Embryonic facial prominence (tissue), 1 donor: ENCODE data around the gene JAZF1.
A peak's percentile ranks its signal among the peaks of the same experiment; 100 is the strongest.

ENCODE experiments used
- DNase-seq: peaks from one replicate; pipeline ENCODE4 v3.0.0-alpha.2; 2016; ENCODE audit errors: extremely low spot score

The JAZF1 gene

DNA sequence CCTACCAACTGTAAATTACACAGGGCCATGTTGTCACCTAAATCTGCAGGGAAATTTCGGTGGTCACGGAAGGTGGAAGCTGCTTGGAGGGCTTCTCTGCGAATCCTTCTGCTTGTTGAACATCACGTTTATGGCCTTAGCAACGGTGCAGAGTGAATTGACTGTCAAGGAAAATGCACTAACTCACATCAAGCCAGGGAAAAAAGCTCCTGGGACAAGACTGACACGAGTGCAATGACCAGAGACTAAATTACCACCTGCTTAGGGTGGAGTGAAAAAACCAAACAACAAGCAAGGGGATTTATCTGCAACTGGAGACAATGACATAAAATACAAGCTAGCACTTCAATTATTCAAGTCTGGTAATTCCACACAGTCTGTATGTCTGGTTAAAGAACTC, 211.2 kb downstream of the JAZF1 start:
- DNase-seq: no peak

DNA sequence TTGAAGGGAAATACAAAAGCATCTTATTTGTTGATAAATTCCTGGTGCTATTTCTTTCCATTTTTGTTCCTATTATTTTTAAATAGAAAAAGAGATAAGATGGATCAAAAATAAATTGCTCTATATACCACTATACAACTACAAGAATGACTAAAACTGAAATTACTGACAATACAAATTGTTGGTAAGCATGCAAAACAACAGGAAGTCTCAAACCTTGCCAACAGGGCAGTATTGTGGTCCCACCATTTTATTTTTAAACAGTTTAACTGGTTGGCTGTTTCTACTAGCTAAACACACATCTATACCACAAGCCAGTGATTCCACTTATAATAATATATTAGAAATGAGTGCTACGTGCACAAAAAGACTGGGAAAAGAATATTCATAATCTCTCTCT, 213.0 kb downstream of the JAZF1 start:
- DNase-seq: no peak

DNA sequence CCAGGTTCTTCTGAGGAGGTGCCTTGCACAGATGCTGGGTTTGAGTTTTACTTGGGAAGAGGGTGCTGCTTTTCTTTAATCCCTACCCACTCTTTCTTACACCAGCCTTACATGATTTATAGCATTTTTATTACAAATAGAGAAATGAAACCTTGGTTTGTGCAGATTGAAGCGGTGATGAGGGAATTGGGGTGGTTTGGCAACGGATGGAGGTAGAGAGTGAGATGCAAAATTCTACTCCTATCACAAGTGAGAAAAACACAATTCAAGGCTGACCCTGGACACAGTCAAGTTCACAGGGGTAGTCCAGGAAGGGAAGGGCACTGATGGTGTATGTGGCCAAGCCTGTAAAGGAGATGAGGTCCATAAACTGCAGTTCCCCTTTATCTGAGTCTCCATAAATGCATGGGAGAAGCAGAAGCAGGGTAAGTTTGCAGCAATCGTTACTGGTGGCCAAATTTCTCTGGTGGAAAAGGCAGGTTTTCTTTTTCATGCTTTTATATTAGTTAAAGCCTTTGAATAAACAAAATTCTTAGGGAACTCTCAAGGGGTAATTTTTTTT, 214.3 kb downstream of the JAZF1 start:
- no peak for DNase-seq

DNA sequence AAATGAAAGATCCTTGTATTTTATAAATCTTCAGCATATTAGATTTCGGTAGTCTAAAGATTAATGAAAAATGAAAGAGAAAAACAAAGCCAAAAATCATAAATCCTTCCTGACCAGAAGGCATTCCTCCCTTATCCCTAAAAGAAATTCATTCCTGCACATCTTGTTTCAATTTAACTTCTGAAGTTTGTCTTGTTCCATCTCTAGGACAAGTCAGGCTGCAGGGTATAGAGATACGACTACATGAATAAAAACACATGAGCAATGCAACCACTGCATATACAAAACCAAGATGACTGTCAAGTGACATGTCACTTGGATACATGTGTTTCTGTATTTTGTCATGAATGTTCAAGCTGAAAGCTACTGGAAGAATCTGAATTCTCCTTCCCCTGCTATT, 214.9 kb downstream of the JAZF1 start:
- no peak for DNase-seq

DNA sequence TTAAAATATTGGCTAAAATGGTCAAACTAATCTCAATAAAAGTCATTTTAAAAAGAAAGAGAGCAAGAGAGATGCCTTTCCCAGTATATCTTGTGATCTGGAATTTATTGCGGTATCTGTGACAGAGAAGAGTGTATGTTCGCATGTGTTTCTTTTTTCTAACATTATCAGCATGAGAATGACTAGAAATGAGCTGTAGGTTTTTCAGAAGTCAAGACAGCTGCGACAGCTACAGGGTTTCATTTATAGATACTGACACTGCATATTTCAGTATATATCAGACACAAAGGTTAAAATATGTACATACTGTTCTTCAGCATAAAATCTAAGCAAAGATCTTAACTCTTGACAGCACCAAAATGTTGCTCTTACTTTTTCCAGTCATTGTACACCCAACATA, 215.8 kb downstream of the JAZF1 start:
- no peak for DNase-seq

DNA sequence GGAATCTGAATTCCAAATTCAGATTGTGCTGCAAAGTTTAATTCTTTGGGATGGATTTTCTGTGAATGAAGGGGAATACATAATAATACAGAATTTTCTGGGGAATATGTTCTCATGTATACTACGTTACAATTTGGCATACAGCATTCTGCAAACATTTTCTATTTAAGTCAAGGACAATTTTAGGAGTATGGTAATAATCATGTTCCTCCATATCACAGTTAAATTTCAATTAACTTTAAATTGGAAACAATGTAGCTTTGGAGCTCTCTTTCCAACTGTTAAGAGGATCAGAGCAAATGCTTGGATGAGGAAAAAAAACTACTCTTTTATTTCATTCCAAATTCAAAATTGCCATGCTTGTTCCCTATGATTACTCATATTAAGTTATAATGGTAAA, 217.5 kb downstream of the JAZF1 start:
- no peak for DNase-seq

DNA sequence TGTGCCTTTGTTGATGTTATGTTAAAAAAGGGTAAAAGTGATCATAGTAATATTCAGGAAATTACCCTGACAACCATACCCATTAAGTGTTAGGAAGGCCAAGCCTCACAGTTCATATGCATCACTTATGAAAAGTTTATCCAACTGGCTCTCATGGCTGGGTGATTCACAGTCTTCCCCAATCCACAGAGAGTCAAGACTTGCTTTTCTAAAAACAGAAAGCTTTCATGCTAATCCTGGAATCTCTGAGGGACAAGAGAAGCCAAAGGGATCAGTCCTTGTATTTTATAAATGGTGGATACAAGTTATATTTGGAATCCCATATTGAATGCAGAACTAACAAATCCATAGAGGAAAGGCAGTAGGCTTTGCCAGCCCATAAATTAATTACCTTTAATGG, 218.3 kb downstream of the JAZF1 start:
- no peak for DNase-seq

DNA sequence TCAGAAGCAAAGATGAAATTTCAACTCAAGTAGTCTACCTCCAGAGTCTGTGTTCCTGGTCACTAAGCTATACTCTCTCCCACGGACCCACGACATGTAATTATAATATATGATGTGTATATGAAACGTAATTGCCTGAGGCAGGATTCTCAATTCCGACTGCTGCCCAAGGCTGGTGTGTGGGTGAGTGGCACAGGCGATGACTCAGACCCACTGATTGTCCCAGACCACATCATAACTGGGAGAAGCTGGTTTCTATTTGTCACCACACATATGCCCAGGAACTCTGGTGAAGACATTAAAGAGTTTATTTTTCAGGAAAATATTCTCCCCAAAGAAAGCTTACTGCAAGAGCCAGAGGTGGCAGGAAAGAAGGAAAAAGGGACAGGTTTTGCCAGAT, 219.3 kb downstream of the JAZF1 start:
- DNase-seq: no peak

DNA sequence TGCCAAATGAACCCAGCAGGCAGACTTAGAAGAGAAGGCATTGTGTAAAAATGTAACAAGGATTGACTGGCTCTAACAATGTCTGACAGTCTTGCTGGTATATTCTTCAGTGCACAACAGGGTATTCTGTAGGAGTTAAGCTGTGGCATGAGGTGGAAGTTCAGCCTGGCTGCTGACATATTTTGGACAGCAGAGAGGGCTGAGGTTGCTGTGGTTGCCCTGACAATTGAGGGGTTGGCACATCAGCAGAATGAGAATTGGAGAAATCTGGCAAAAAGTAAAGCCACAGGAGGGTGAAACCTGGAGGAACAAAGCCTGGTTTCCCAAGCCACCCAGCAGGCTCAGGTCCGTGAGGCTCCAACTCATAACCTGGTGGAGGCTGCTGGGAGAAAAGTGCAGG, 220.2 kb downstream of the JAZF1 start:
- no peak for DNase-seq

DNA sequence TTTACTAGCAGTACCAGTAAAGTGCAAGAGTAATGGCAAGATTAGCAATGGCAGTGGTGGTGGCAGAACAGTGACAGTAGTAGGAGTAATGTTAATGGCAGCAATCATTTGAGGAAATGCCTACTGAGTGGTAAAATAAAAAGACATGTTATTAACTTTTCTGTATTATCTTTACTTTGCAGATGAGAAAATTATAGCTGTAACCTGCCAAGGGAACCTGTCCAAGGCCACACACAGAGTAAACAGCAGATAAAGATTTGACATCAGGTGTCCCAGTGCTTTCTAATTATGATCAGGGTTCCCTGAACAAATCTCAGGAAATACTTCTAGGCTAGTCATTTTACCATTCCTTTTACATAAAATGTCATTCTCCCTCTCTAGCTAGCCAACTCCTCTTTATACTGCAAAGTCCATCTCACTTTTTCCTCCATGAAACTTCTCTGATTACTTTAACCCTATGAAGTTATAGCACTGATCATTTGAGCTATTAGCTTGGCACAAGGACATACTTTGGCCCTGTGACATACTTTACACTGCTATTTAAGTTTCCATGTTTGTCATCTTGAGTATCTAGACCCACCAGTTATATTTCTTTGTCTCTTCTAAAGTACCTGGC, 221.6 kb downstream of the JAZF1 start:
- no peak for DNase-seq

DNA sequence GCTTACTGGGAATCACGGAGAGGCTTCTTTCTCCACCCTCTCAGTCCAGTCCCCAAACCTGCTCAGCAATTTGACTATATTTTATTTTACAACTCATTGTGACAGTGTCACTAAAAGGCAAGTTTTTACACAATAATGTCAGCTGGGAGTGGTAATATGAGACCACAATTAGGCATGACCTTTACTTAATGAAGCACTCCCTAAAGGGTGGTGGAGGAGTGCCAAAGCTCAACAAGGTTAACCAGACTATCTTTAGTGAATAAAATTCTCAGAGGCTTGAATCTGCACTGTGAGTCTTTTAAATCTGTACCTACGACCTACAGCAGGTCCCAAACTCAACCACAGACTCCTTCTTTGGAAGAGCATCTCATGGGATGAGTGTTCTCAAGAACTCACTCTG, 225.0 kb downstream of the JAZF1 start:
- DNase-seq: no peak

DNA sequence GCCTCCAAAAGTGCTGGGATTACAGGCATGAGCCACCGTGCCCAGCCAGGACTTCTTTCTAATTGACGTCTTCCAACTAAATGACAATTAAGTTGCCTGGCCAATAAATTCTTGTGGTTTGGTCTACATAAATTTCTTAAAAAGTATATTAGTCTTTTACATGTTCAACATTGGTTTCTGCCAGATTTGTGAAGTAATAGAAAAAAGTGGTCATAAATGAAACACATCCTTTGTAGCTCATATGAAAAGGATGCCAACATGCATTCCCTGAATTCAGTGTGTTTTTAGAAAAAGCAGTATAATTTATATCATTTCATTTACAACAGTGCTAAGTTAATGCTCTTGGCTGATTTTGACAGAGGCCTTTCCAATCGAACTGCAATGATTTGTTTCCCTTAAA, 225.6 kb downstream of the JAZF1 start:
- no peak for DNase-seq

DNA sequence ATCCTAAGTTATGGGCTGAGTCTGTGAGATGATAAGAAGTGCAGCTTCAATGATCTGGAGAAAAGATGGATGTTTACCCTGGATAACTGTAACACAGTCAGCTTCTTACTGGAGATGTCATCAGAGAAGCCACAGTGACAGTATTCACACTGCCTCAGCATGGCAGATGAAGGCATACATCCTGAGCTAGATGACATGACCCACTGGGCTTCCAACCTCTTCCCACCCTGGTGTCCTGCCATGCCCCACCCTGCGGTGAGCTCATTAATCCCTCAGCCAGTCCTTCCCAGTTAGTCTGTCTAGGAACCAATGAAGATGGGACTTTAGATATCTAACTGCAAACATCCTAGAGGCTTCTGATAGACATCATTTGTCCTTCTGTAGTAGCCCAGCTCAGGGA, 226.8 kb downstream of the JAZF1 start:
- DNase-seq: no peak

DNA sequence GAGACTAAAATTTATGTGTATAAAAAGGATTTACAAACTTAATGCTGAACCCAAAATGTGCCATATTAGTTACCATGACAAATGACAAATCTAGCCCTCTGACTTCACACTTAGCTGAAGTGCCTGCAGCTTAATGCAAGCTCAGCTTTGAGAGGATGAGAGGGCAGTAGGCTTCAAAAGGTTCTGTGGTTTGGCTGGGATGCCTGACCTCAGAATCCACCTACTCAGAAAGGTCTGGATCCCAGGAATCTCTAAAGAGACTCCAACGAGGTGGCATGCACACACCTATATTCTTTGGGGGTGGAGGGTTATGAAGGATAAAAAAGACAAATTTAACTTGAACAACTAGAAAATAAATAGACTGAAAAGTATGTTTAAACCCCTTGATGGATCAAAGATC, 227.2 kb downstream of the JAZF1 start:
- DNase-seq: no peak

DNA sequence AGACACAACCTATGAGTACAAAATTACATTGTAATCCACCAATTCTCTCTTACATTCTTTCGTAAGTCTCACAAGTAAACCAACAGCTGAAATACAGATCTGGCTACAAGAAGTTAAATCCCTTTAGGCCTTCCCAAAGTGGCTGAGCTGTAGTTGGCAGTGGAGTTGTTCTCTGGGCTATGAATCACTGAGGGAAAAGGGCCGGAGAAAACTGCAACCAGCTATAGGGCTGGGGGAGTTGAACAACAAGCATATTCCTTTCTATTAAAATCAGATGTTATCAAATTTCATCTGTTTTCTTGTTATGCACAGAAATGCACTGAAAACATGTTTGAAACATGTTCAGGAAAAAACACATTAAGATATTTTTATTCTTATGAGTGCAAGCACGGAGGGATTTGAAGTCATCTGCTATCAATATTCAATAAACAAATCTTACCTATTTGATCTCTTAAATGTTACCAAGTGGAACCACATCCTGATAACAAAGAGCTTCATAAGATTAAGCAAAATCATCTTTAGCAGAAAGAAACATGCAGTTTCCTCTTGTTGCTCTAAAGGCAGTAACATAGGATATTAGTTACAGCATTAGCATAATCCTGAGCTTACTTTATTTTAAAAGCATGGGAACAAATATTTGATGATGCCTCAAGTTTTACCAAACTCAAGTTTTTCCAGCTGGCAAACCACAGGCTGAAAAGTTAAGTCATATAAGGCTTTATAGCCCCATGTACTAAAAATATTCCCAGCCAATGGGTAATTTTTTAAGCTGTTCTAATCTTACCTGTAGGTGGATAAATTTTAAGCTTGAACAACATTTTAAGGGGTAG, 227.9 kb downstream of the JAZF1 start:
- DNase-seq: peak; percentile 70

DNA sequence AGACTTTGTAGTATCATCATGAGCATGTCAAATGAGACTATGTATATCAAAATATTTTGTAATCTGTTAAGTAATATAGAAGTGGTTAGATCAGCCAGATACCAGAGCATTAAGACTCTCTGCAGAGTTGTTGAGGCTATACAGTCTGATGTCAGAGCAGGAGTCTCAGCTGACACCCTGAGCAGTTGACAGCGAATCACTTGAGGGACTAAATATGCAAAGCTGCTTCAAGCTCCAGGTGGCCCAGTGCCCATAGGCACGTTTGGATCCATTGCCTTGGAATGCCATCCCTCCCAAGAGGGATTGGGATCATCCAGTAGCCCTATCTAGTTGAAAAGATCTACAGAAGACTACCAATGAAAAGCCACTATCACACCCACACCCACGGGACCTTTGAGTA, 230.5 kb downstream of the JAZF1 start:
- DNase-seq: no peak

DNA sequence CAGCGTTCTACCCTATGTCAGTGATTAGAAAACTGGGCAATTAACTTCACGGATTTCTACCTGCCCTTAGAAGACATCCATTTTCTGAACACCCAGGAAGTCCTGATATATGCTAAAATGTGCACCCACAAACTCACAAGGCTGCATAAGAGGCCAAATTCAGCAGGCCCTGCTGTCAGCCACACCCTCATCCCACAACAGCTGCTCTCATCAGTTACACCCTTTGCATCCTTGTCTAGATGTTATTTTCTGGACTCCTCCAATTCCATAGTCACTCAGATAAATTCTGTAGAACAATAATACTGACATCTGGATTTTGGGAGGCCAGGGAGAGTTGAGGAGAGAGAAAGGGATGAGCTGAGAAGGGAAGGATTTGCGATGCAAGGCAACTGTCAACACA, 231.7 kb downstream of the JAZF1 start:
- no peak for DNase-seq

DNA sequence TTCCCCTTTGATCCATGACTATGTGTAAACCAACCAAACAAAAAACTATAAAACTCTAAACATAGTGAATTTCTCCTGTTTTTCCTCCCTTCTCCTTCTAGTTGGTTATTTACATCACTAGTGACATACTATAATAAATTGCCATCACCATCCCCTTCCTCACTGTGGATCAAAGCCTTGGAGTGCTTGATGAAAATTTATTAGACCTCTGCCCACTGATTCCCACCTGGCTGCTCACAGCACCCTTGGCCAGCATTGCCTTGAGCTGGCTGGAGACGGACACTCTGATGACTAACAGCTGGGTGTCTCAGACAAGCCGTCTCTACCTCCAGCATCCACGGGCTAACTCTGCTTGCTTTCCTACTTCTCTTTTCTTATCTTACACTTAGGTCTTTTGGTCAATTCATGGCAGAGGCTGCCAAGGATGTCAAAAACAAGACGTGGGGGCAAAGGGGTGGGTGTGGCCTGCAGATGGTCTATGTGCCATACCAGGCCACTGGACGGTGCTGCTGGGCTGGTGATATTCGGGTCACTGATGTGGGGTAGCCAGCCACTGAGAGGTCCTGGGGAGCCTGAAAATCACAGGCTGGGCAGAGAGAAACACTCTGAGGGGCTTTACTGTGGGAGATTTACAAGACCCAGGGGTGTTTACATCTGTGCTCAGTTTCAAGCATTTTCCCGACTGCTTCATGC, 232.9 kb downstream of the JAZF1 start:
- DNase-seq: no peak

DNA sequence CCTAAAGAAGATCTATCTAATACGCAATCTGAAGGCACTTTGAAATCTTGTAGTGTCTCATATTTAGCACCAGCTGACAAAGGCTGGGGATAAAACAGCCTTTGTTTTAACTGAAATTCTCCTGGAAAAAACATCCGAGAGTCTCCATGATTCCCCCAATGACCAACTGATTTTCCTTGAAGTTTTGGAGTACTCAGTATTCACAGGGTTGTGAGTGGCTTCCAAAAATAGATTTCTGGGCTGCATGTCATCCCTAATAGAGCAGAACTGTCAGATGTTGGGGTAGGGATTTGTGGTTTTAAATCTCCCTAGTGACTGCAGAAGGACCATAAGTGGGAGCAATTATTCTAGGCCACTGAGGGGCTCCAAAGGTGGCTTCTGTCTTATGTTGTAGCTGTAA, 234.2 kb downstream of the JAZF1 start:
- DNase-seq: no peak

DNA sequence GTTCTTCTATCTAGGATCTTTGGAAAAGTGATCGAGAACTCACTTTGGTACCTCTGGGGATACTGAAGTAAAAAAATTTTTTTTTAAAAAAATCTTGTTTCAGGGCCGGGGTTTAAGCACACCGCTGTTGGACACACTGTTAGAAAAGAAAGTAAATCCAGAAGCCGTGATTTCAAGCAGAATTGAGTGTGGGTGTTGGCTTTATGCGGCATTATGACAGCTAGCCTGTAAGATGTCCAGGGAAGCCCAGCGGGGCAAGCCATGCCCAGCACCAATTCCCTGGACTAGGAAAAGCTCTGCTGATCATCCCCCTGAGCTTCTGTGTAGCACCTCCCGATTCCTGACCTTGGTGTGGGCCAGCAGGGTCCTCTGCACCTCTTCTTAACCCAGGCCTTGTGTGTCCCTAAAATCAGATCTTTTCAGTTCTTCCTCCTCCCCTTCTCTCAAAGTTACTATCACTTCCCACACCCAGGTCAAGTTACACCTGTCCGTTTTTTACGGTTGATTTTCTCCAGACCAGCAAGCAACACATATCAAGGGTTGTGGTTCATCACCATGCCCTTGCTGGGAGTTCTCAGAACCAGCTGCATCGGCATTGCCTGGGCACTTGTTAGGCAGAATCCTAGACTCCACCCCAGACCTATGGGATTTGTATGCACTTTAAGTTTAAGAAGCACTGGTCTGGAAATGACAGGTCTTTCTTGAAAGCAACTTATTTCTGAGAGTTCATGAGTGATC, 235.4 kb downstream of the JAZF1 start:
- DNase-seq: no peak

DNA sequence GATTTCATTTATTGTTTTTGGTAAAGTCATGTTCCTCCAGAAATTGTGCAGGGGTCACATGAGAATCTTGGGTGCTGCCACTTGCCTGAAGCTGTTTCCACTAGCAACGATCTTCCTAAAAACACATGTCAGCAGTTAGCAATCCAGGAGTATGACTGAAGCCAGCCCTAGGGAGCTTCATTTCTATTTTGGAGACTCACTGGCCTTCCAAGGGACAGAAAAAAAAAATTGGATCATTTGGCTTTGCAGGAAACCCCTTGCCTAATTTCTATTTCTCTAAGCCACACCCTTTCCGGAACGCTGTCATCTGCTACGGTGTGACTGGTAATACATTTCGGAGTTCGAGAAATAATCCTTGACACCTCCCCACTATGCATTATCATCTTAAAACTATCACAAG, 236.0 kb downstream of the JAZF1 start:
- no peak for DNase-seq

DNA sequence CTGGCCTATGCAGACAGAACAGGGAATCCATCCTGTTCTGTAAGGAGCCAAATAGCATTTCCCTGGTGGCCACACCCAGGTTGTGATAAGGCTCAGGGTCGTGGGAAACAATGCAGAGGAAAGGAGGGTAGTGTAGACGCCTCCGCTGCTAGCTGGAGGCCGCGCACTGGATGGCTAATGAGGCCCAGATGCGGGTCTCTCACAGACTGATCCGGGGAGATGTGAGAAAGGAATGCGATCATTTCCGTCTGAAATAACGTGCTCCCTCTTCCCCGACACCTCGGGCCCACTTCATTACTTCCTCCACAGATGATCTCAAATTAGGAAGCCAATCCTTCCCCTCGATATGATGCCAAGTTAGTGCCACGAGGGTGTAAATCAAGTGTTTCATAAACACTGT, 237.4 kb downstream of the JAZF1 start:
- no peak for DNase-seq
